ENCODE data around the gene GNAQ. TPM values are rescaled to one million over a fixed set of nuclear protein-coding genes. Genes with fewer than 3 reads are reported as not detected.

The GNAQ gene
- total and polyA plus RNA-seq, 2 of the 4 experiments (the other 2 are of a cell fraction) = 23.1 to 50.7 TPM

DNA sequence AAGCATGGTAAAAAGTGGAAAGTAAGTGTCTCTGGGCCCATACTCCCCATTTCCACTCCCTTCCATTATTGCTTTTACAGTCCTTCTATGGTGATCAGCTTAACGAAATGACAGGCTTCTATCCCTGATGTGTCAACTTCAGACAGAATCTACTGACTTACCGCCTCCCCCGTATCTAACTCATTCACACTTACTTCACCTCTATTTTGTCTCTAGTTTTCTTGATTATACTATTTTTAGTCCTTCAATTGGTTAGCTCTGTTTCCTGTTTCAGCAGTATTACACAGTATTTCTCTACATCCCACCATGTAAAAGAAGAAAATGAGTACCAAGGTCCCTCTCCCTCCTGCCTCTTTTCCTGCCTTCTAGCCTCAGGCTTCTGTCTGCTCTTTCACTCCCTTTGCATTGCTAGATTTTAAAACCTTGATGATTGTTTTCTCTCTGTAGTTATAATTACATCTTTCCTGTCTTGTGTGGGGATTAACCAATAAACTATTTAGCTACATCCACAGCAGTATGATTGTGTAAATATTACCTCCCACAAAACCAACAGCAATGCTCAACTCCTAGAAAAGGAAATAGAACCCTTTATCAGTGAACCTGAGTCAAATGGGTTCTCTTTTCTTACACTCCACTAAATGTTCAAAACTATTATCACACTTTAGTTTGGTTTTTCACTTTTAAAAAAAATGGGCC is 53.4 kb downstream of the GNAQ start:
- Histone ChIP-seq H3K23ac (ENCODE audit: low read depth, low read length) (peak overlapping the region; percentile 8; the same call in 1 of the 2 replicates), H2BK120ac (ENCODE audit: low read depth, low read length) (no peak overlapping the region), H3K4me2 (ENCODE audit: low read depth, low read length) (no peak overlapping the region), H3K4me1 (ENCODE audit: control insufficient read depth, insufficient read depth, low read length) (peaks cover 10% of the 10 kb centered on the region), H3K9me1 (ENCODE audit: insufficient read depth, low read length) (peaks cover 9% of the 10 kb centered on the region; the same call in 1 of the 2 replicates), H3K79me1 (ENCODE audit: low read depth in 1 of 2, low read length in 2 of 2) (peaks cover 29 to 72% of the 10 kb centered on the region in 2 experiments), H3K4ac (ENCODE audit: low read depth, low read length) (no peak overlapping the region), H3K4me3 (ENCODE audit: insufficient read depth, low read depth, low read length) (no peak overlapping the region), H4K8ac (ENCODE audit: low read depth in 2 of 2, low read length in 2 of 2) (no peak overlapping the region), H3K36me3 (ENCODE audit: control insufficient read depth, insufficient read depth, low read length) (peaks cover 2% of the 10 kb centered on the region; the same call in 1 of the 2 replicates), H2BK5ac (ENCODE audit: low read depth, low read length, poor library complexity, severe bottlenecking) (no peak overlapping the region), H3K9ac (ENCODE audit: low read depth, low read length) (no peak overlapping the region), H3K9me3 (ENCODE audit: control insufficient read depth, insufficient read depth, low read length) (no peaks in the 10 kb centered on the region), H3K18ac (ENCODE audit: low read depth, low read length) (no peak overlapping the region), H3K27ac (ENCODE audit: insufficient read depth, low read length) (no peak overlapping the region), H2AK5ac (ENCODE audit: low read depth, low read length) (no peak overlapping the region), H2AFZ (replicated peaks; ENCODE audit: low read length, poor library complexity) (no peak overlapping the region), H2BK15ac (ENCODE audit: low read depth, low read length) (no peak overlapping the region), H3K14ac (replicated peaks; ENCODE audit: low read depth, low read length) (peak overlapping the region; percentile 53; the same call in 1 of the 2 replicates), H2BK20ac (ENCODE audit: low read depth, low read length) (peak overlapping the region; percentile 12; the same call in 1 of the 2 replicates), H3K27me3 (ENCODE audit: control insufficient read depth, insufficient read depth, low read length) (no peaks in the 10 kb centered on the region), H2AK9ac (replicated peaks; ENCODE audit: low read depth, low read length, poor library complexity) (no peak overlapping the region), H4K20me1 (ENCODE audit: insufficient read depth, low read length) (peaks cover 27% of the 10 kb centered on the region), H4K5ac (ENCODE audit: low read depth, low read length) (no peak overlapping the region), H4K91ac (ENCODE audit: insufficient read depth, low read depth, low read length) (no peak overlapping the region), H3K56ac (ENCODE audit: extremely low read depth, insufficient read depth, low read length) (no peak overlapping the region)
- CTCF ChIA-PET = interaction anchor here (1.0 to 1.7 kb wide), 2 partner anchors 25 to 48 kb away, joined by 3 to 5 read pairs; no protein-coding TSS in a partner anchor
- POLR2A ChIA-PET (ENCODE audit: unreplicated experiment) = no interaction called here
- intact Hi-C loops (cut with micrococcal nuclease) (no loop called here), dilution Hi-C loops (cut with HindIII; ENCODE audit: low sequenced_read_pairs, unreplicated experiment) (no loop called here), in situ Hi-C loops (cut with MboI; ENCODE audit: low sequenced_read_pairs) (no loop called here)
- no TSS peak for BruUV-seq (replicated peaks)
- TF ChIP-seq FOS (IDR thresholded peaks at IDR 0.05; ENCODE audit: low read depth, low read length) = no peak
- TF ChIP-seq MAFK (IDR thresholded peaks at IDR 0.05; ENCODE audit: low read depth, low read length) = no peak
- TF ChIP-seq RCOR1 (IDR thresholded peaks at IDR 0.05; ENCODE audit: insufficient replicate concordance, low read length) = no peak
- TF ChIP-seq, protein P1, sequence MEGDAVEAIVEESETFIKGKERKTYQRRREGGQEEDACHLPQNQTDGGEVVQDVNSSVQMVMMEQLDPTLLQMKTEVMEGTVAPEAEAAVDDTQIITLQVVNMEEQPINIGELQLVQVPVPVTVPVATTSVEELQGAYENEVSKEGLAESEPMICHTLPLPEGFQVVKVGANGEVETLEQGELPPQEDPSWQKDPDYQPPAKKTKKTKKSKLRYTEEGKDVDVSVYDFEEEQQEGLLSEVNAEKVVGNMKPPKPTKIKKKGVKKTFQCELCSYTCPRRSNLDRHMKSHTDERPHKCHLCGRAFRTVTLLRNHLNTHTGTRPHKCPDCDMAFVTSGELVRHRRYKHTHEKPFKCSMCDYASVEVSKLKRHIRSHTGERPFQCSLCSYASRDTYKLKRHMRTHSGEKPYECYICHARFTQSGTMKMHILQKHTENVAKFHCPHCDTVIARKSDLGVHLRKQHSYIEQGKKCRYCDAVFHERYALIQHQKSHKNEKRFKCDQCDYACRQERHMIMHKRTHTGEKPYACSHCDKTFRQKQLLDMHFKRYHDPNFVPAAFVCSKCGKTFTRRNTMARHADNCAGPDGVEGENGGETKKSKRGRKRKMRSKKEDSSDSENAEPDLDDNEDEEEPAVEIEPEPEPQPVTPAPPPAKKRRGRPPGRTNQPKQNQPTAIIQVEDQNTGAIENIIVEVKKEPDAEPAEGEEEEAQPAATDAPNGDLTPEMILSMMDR (conservative IDR thresholded peaks at IDR 0.05; ENCODE audit: low read depth, low read length) = no peak
- DNase-seq (no peak), ATAC-seq (ENCODE audit: low read depth) (no peak)
- WGBS, 2 experiments (ENCODE audit: extremely low coverage in 2 of 2, insufficient read length in 1 of 2) = 100% methylated on average over 1 of the region's 3 CpGs; no CpG with 5 or more reads in 1 of the 2 experiments

Data from IMR-90 (cell line).